Kidney (tissue), 14 donors: ENCODE measurements around the gene TGFBR3. TPM values are rescaled to one million over a fixed set of nuclear protein-coding genes. Genes with fewer than 3 reads are reported as not detected.

Experiments used
- DNase-seq, 5 donors: peaks; one replicate each; pipeline ENCODE4 v3.0.0-alpha.2; 2013 to 2020
- FAIRE-seq: peaks from 2 replicates; lab custom pipeline; 2012; peaks lifted over from hg19 to GRCh38; lab: Jason Lieb, UNC
- H3K27ac ChIP-seq, 2 donors: one replicate each; pipeline ENCODE4 v1.7.0; 2013; ENCODE audit warnings: low read depth in 2 of 2, low read length in 2 of 2, inconsistent platforms in 1 of 2
- H3K27me3 ChIP-seq: one replicate; pipeline ENCODE4 v1.7.1; 2013; ENCODE audit warnings: low read length, inconsistent platforms; ENCODE audit not compliant: control insufficient read depth, insufficient read depth
- H3K36me3 ChIP-seq, 3 donors: one replicate each; pipeline versions ENCODE4 v1.7.0 to v1.7.1; 2013; ENCODE audit warnings: low read length in 3 of 3, control low read depth in 1 of 3, inconsistent platforms in 1 of 3; ENCODE audit not compliant: insufficient read depth in 3 of 3, control insufficient read depth in 2 of 3
- H3K4me1 ChIP-seq, 3 donors: one replicate each; pipeline versions ENCODE4 v1.7.0 to v1.7.1; 2013; ENCODE audit warnings: low read length in 3 of 3, inconsistent platforms in 1 of 3, low read depth in 1 of 3; ENCODE audit not compliant: control insufficient read depth in 2 of 3, insufficient read depth in 2 of 3
- H3K4me3 ChIP-seq, 3 donors: one replicate each; pipeline versions ENCODE4 v1.7.0 to v1.8.1; 2013; ENCODE audit warnings: low read length in 3 of 3, control low read depth in 1 of 3, inconsistent platforms in 1 of 3
- H3K9ac ChIP-seq, 3 donors: one replicate each; pipeline versions ENCODE4 v1.7.0 to v1.7.1; 2013; ENCODE audit warnings: low read length in 3 of 3, control low read depth in 1 of 3, inconsistent platforms in 1 of 3
- H3K9me3 ChIP-seq, 3 donors: one replicate each; pipeline versions ENCODE4 v1.7.0 to v1.7.1; 2013; ENCODE audit warnings: low read length in 3 of 3, control low read depth in 1 of 3, inconsistent platforms in 1 of 3; ENCODE audit not compliant: control insufficient read depth in 2 of 3, insufficient read depth in 1 of 3
- intact Hi-C: fragments of 100-400 bp; cut with DNase I; formaldehyde crosslinking; loops from one replicate; pipeline ENCODE4 v1.11.1; 2022
- polyA plus RNA-seq: library from polyadenylated mRNA; stranded (reverse); fragments of 350-450 nt; fragmentation: Illumina TruSeq; extraction: RNeasy Lipid Tissue Mini Kit (QIAGEN cat#74804); gene quantifications from one replicate; pipeline ENCODE4 v1.2.3, GENCODE V29; 2014; ENCODE audit warnings: low read depth, low replicate concordance; ENCODE audit not compliant: insufficient read depth
- total RNA-seq: library from RNA; stranded (reverse); fragmentation: NEBNext Ultra II Directional; extraction: Animal tissue kit (Norgen Biotek cat#: 25700); gene quantifications from one replicate; pipeline ENCODE4 v1.2.1, GENCODE V29; 2021
- TF ChIP-seq, protein P1 (sequence below): IDR thresholded peaks from 3 replicates; pipeline ENCODE4 v1.5.1; 2012; ENCODE audit warnings: mild to moderate bottlenecking, moderate library complexity, borderline replicate concordance; ENCODE audit not compliant: insufficient read depth; ENCODE audit errors: extremely low read depth
- donor health status: control.
- donor health status: control.
- donor health status: control.
- donor health status: control.
- donor health status: control.
- donor health status: DM: yes; HTN: yes; CAD: no.
- donor health status: Normal renal cell carcinoma (clear cell type).

The TGFBR3 gene
- total and polyA plus RNA-seq, 2 donors from 2014 or later = 15.8 to 57.9 TPM

DNA sequence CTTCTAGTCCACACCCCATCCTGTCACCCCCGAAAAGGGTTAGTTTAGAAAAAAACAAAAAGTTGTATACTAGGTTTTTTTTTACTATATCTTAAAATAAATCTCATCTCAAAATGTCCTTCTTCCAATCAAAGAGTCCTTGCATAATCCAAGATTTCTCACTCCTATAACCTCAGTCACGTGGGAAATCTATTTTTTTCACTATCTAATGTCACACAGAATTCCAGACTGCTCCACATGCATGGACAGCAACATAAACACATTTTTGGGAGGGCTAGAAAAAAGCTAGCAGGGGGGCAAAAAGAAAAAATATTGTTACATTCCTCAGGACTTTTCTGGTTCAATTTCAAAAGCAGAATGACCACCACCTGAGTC, 39.3 kb downstream of the TGFBR3 start:
- peaks cover 3 to 29% (median 13%) of the 10 kb centered on the region in 3 donors for H3K4me1 ChIP-seq
- intact Hi-C loops = no loop called here
- peaks cover 0 to 7% (median 0%) of the 10 kb centered on the region in 3 donors for H3K9me3 ChIP-seq
- H3K4me3 ChIP-seq = no peak overlapping the region
- no peak overlapping the region for H3K9ac ChIP-seq
- H3K27ac ChIP-seq = no peak overlapping the region
- no peaks in the 10 kb centered on the region for H3K27me3 ChIP-seq
- FAIRE-seq (no peak), DNase-seq (no peak)
- H3K36me3 ChIP-seq = no peaks in the 10 kb centered on the region
- TF ChIP-seq, protein P1, sequence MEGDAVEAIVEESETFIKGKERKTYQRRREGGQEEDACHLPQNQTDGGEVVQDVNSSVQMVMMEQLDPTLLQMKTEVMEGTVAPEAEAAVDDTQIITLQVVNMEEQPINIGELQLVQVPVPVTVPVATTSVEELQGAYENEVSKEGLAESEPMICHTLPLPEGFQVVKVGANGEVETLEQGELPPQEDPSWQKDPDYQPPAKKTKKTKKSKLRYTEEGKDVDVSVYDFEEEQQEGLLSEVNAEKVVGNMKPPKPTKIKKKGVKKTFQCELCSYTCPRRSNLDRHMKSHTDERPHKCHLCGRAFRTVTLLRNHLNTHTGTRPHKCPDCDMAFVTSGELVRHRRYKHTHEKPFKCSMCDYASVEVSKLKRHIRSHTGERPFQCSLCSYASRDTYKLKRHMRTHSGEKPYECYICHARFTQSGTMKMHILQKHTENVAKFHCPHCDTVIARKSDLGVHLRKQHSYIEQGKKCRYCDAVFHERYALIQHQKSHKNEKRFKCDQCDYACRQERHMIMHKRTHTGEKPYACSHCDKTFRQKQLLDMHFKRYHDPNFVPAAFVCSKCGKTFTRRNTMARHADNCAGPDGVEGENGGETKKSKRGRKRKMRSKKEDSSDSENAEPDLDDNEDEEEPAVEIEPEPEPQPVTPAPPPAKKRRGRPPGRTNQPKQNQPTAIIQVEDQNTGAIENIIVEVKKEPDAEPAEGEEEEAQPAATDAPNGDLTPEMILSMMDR = no peak

DNA sequence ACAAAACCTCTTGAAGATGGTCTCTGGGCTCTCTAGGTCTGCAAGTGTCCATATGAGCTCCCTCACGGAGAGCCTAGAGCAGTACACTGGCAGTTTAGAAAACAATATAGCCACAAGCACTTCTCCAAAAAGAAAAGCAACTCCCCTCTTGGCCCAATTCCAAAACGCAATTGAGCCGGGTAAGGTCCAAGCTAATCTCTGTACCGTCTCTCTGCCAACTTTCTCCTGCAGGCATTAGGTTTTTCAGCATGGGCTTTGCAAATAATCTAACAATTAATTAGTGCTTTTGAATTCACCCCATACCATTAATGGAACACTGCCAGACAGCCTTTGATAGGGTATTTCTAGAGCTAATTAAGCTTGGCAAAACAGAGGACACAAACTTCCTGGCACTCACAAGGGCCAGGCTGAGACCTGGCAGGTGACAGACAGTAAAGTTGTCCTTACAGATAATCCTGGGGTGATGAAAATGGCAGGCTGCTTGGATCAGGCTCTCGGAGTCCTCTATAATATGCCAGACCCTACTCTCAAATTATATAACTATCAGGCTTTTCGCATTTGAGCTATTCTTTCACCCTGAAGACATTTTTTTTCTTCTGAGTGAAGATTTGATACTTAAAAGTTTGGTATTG, 39.8 kb downstream of the TGFBR3 start:
- intact Hi-C loops = no loop called here
- TF ChIP-seq, protein P1 = no peak
- Histone ChIP-seq H3K36me3 (no peaks in the 10 kb centered on the region), H3K4me3 (peak overlapping the region in 1 of 3 donors; percentile 44), H3K4me1 (peaks cover 0 to 29% (median 11%) of the 10 kb centered on the region in 3 donors), H3K9me3 (peaks cover 0 to 7% (median 0%) of the 10 kb centered on the region in 3 donors), H3K27me3 (no peaks in the 10 kb centered on the region), H3K27ac (peak overlapping the region; percentile 32 to 47), H3K9ac (peak overlapping the region in 1 of 3 donors; percentile 1)
- FAIRE-seq (no peak), DNase-seq (peak in 3 of 5 donors; percentile 55 to 92 (median 83))

DNA sequence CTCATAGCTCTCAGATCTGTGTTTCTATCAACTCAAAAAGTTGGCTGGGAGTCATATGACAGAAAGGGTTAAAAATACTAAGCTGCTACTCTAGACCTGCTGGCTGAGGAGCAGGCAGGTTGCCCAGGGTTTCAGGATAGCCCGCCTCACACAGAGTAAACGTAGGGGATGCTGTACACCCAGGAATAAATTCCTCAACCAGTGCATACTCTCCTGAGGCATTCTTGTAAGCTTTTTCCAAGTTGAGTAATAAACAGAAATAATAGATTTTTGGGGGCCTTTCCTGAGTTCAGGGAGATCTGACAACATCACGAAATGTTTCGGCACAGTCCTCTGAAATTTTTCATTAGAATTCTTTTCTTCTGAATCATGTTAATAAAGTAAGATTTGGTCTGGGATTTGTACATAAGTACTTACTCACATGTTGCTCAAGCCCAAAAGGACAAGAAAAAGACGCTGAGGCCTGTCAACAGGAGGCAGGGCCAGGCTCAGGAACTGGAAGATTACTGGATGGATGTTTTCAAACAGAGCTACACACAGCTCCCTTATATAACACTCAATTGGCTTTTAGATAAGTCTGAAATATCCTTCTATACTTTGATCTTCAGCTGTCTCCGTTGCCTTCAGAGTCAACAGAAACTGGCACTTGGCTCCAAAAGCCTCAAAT, 41.0 kb downstream of the TGFBR3 start:
- no peak overlapping the region for H3K4me3 ChIP-seq
- H3K4me1 ChIP-seq = peaks cover 0 to 24% (median 5%) of the 10 kb centered on the region in 3 donors
- intact Hi-C loops = no loop called here
- no peaks in the 10 kb centered on the region for H3K36me3 ChIP-seq
- TF ChIP-seq, protein P1 = no peak
- H3K9ac ChIP-seq = peak overlapping the region in 1 of 3 donors; percentile 1
- no peaks in the 10 kb centered on the region for H3K27me3 ChIP-seq
- FAIRE-seq = no peak
- H3K9me3 ChIP-seq = peaks cover 0 to 7% (median 0%) of the 10 kb centered on the region in 3 donors
- no peak for DNase-seq
- peak overlapping the region in 1 of 2 donors; percentile 33 for H3K27ac ChIP-seq
